ENCODE data around the gene EME1. TPM values are rescaled to one million over a fixed set of nuclear protein-coding genes. Genes with fewer than 3 reads are reported as not detected.

Gene EME1
- total and polyA plus RNA-seq, 2 of the 13 experiments (the other 11 are each of a cell fraction or from before 2014, with no cell fraction given), result 20.7 to 24.6 TPM

- TF ChIP-seq MTA1 (CRISPR knock-in tag; IDR thresholded peaks at IDR 0.05; ENCODE audit: borderline replicate concordance) (peak; percentile 89), ZSCAN29 (CRISPR knock-in tag; conservative IDR thresholded peaks at IDR 0.05) (peak; percentile 72; the same call in 1 of the 2 replicates), KMT2B (CRISPR knock-in tag; IDR thresholded peaks at IDR 0.05) (peak; percentile 74), REPIN1 (CRISPR knock-in tag; IDR thresholded peaks at IDR 0.05; ENCODE audit: borderline replicate concordance, low read depth) (peak; percentile 90), BRF2 (CRISPR knock-in tag; IDR thresholded peaks at IDR 0.05) (0 out of 2 replicates have a peak, but pooled peaks have one; percentile 32), MLX (CRISPR knock-in tag; IDR thresholded peaks at IDR 0.05) (peak; percentile 82), MAF1 (CRISPR knock-in tag; IDR thresholded peaks at IDR 0.05; ENCODE audit: borderline replicate concordance) (no peak), ZNF136 (CRISPR knock-in tag; IDR thresholded peaks at IDR 0.05; ENCODE audit: low read depth) (peak; percentile 89), PHF20 (CRISPR knock-in tag; IDR thresholded peaks at IDR 0.05) (peak; percentile 45; the same call in 1 of the 2 replicates), ZBTB25 (CRISPR knock-in tag; IDR thresholded peaks at IDR 0.05) (peak; percentile 93), ZMAT3 (CRISPR knock-in tag; conservative IDR thresholded peaks at IDR 0.05) (no peak), GATAD1 (CRISPR knock-in tag; IDR thresholded peaks at IDR 0.05) (peak; percentile 68; the same call in 1 of the 2 replicates), ZNF678 (CRISPR knock-in tag; IDR thresholded peaks at IDR 0.05) (peak; percentile 37; the same call in 1 of the 2 replicates), ZNF30 (CRISPR knock-in tag; IDR thresholded peaks at IDR 0.05) (no peak), ZGPAT (CRISPR knock-in tag; IDR thresholded peaks at IDR 0.05) (peak; percentile 94), ASH2L (IDR thresholded peaks at IDR 0.05; ENCODE audit: insufficient read length, low read depth, low read length) (peak; percentile 78), SALL1 (CRISPR knock-in tag; IDR thresholded peaks at IDR 0.05) (peak; percentile 99), PATZ1 (CRISPR knock-in tag; IDR thresholded peaks at IDR 0.05) (peak; percentile 84), ZFX (CRISPR knock-in tag; IDR thresholded peaks at IDR 0.05; ENCODE audit: low read depth) (peak; percentile 90)
These were observed 55.9 kb downstream of the EME1 start (continued) for GRCh38 chr17:50428831-50429424.
